ENCODE measurements around the gene DUSP19.

DNA sequence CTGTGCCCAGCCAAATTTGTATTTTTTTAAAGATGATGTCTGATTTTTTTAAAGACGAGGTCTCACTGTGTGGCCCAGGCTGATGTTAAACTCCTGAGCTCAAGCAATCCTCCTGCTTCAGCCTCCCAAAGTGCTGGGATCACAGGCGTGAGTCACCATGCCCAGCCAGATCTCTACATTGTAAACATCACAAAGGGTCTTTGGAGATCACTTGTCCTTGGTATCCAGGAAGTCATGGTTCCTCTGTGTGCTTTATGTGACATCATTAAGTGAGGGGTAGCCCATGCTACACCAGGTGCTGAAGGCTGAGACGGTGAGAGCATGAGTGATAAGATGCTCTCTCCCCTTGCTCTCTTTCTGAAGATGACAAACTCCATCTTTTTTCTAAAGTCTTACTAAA lies 38.7 kb downstream of the DUSP19 start:
- TF ChIP-seq, protein P1, sequence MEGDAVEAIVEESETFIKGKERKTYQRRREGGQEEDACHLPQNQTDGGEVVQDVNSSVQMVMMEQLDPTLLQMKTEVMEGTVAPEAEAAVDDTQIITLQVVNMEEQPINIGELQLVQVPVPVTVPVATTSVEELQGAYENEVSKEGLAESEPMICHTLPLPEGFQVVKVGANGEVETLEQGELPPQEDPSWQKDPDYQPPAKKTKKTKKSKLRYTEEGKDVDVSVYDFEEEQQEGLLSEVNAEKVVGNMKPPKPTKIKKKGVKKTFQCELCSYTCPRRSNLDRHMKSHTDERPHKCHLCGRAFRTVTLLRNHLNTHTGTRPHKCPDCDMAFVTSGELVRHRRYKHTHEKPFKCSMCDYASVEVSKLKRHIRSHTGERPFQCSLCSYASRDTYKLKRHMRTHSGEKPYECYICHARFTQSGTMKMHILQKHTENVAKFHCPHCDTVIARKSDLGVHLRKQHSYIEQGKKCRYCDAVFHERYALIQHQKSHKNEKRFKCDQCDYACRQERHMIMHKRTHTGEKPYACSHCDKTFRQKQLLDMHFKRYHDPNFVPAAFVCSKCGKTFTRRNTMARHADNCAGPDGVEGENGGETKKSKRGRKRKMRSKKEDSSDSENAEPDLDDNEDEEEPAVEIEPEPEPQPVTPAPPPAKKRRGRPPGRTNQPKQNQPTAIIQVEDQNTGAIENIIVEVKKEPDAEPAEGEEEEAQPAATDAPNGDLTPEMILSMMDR (conservative IDR thresholded peaks at IDR 0.05; ENCODE audit: low read depth, low read length): no peak
- TF ChIP-seq, protein P2, sequence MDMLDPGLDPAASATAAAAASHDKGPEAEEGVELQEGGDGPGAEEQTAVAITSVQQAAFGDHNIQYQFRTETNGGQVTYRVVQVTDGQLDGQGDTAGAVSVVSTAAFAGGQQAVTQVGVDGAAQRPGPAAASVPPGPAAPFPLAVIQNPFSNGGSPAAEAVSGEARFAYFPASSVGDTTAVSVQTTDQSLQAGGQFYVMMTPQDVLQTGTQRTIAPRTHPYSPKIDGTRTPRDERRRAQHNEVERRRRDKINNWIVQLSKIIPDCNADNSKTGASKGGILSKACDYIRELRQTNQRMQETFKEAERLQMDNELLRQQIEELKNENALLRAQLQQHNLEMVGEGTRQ (IDR thresholded peaks at IDR 0.05; ENCODE audit: low read depth, low read length): no peak
- TF ChIP-seq SMC3 (IDR thresholded peaks at IDR 0.05; ENCODE audit: low read depth, low read length) (no peak), RFX5 (IDR thresholded peaks at IDR 0.05; ENCODE audit: low read depth, low read length) (no peak), POLR2A (IDR thresholded peaks at IDR 0.05; ENCODE audit: low read depth, low read length) (no peak)
